ENCODE results near the gene TET2.

- no peak for TF ChIP-seq CTCF (IDR thresholded peaks at IDR 0.05)
- TF ChIP-seq POLR2A (IDR thresholded peaks at IDR 0.05), result no peak
These were observed 51.1 kb downstream of the TET2 start for GRCh38 chr4:105197777-105198176.
